Astrocyte (in vitro differentiated cells and primary cell): ENCODE data around the gene TSNAXIP1. TPM values are rescaled to one million over a fixed set of nuclear protein-coding genes. Genes with fewer than 3 reads are reported as not detected.

Source experiments
- DNase-seq: peaks from one replicate; pipeline ENCODE4 v3.0.0-alpha.2; 2010; ENCODE audit warnings: low read depth
- FAIRE-seq: peaks from 2 replicates; lab custom pipeline; 2011; peaks lifted over from hg19 to GRCh38; lab: Jason Lieb, UNC
- H2AFZ ChIP-seq: 2 replicates; pipeline ENCODE4 v1.6.0; 2012; ENCODE audit warnings: low read depth, low read length, inconsistent platforms
- H3K27ac ChIP-seq: 2 replicates; pipeline ENCODE4 v1.5.1; 2011; ENCODE audit warnings: low read depth, low read length, inconsistent platforms
- H3K27me3 ChIP-seq: 2 replicates; pipeline ENCODE4 v1.6.0; 2011; ENCODE audit warnings: low read length, inconsistent platforms; ENCODE audit not compliant: insufficient read depth
- H3K36me3 ChIP-seq: 2 replicates; pipeline ENCODE4 v1.5.1; 2011; ENCODE audit warnings: low read length, inconsistent platforms; ENCODE audit not compliant: insufficient read depth
- H3K4me1 ChIP-seq: 2 replicates; pipeline ENCODE4 v1.5.1; 2011; ENCODE audit warnings: low read length, inconsistent platforms; ENCODE audit not compliant: insufficient read depth
- H3K4me2 ChIP-seq: 2 replicates; pipeline ENCODE4 v1.6.0; 2012; ENCODE audit warnings: low read length, inconsistent platforms
- H3K4me3 ChIP-seq: 2 replicates; pipeline ENCODE4 v1.5.1; 2011; ENCODE audit warnings: low read depth, mild to moderate bottlenecking, low read length, inconsistent platforms; ENCODE audit not compliant: insufficient read depth
- H3K79me2 ChIP-seq: 2 replicates; pipeline ENCODE4 v1.6.0; 2012; ENCODE audit warnings: mild to moderate bottlenecking, low read length, inconsistent platforms; ENCODE audit not compliant: insufficient read depth
- H3K9ac ChIP-seq: 2 replicates; pipeline ENCODE4 v1.6.0; 2012; ENCODE audit warnings: mild to moderate bottlenecking, low read length, inconsistent platforms
- H3K9me3 ChIP-seq: 2 replicates; pipeline ENCODE4 v1.5.1; 2012; ENCODE audit warnings: low read depth, mild to moderate bottlenecking, low read length, inconsistent platforms; ENCODE audit not compliant: insufficient read depth
- H4K20me1 ChIP-seq: 2 replicates; pipeline ENCODE4 v1.6.0; 2012; ENCODE audit warnings: low read length, inconsistent platforms; ENCODE audit not compliant: insufficient read depth
- H3K27ac Mint-ChIP-seq: one replicate; pipeline ENCODE4 v1.8.0; 2021; ENCODE audit warnings: mild to moderate bottlenecking, mixed read lengths; ENCODE audit not compliant: unreplicated experiment
- H3K27me3 Mint-ChIP-seq: one replicate; pipeline ENCODE4 v1.8.0; 2021; ENCODE audit warnings: low read depth, mixed read lengths; ENCODE audit not compliant: unreplicated experiment
- H3K36me3 Mint-ChIP-seq: one replicate; pipeline ENCODE4 v1.8.0; 2021; ENCODE audit warnings: low read depth, mixed read lengths; ENCODE audit not compliant: unreplicated experiment
- H3K4me1 Mint-ChIP-seq: one replicate; pipeline ENCODE4 v1.8.0; 2021; ENCODE audit warnings: low read depth, mixed read lengths; ENCODE audit not compliant: unreplicated experiment
- H3K4me3 Mint-ChIP-seq: one replicate; pipeline ENCODE4 v1.8.0; 2021; ENCODE audit warnings: mild to moderate bottlenecking, moderate library complexity, mixed read lengths; ENCODE audit not compliant: unreplicated experiment
- H3K9me3 Mint-ChIP-seq: one replicate; pipeline ENCODE4 v1.8.0; 2021; ENCODE audit warnings: mild to moderate bottlenecking, mixed read lengths; ENCODE audit not compliant: unreplicated experiment
- EZH2 ChIP-seq: IDR thresholded peaks from 2 replicates; pipeline ENCODE4 v1.6.1; 2012; ENCODE audit warnings: mild to moderate bottlenecking, low read length, inconsistent platforms; ENCODE audit not compliant: insufficient read depth
- total RNA-seq: library from RNA; stranded (reverse); gene quantifications from 2 replicates; pipeline ENCODE4 v1.2.1, GENCODE V29; 2021
- TF ChIP-seq, protein P1 (sequence below): IDR thresholded peaks from 2 replicates; pipeline ENCODE4 v1.5.1; 2011; ENCODE audit warnings: low read depth, mild to moderate bottlenecking, inconsistent platforms, low read length, moderate library complexity; ENCODE audit not compliant: insufficient read depth

The TSNAXIP1 gene
- total RNA-seq, 1 donor from 2014 or later: 1.5 TPM

DNA sequence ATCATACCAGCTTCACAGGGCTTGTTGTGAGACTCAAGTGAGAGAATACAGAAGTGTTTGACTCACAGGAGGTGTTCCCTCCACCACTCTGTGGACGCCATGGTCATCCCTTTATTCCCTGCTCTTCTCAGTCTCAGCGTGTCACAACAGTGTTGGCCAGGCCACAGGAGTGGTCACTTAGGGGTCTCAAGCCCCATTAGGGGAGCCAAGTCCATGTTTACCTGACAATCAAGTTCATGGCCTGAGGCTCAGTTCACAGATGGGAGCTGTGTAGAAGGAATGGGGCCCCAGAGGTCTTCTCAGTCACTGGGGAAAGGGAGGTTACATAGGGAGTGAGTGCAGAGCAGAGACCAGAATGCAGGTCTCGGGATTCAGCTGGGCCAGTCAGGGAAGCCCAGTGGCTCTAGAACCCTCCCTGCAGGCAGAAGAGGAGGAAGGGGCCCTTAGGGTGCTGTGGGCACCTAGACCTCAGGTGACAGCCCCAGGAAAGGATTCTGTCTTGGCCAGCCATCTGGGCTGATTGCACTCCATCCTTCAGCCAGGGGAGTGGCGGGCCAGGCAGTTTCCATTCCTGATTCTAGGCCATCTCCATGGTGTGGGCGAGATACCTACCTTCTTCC, 50.3 kb downstream of the TSNAXIP1 start:
- H3K9me3 Mint-ChIP-seq: no peaks in the 10 kb centered on the region
- H3K27me3 ChIP-seq: no peaks in the 10 kb centered on the region
- H3K36me3 ChIP-seq: no peaks in the 10 kb centered on the region
- peaks cover 40% of the 10 kb centered on the region for H3K4me1 ChIP-seq
- peak overlapping the region; percentile 96 for H3K27ac Mint-ChIP-seq
- H3K4me3 Mint-ChIP-seq: no peak overlapping the region
- peaks cover 99% of the 10 kb centered on the region for H3K79me2 ChIP-seq
- FAIRE-seq (no peak), DNase-seq (no peak)
- no peaks in the 10 kb centered on the region for H3K9me3 ChIP-seq
- no peak overlapping the region for H3K4me3 ChIP-seq
- H4K20me1 ChIP-seq: peaks cover 90% of the 10 kb centered on the region
- peaks cover 38% of the 10 kb centered on the region for H3K4me1 Mint-ChIP-seq
- peaks cover 19% of the 10 kb centered on the region for H3K36me3 Mint-ChIP-seq
- peak overlapping the region; percentile 76 for H3K9ac ChIP-seq
- TF ChIP-seq, protein P1, sequence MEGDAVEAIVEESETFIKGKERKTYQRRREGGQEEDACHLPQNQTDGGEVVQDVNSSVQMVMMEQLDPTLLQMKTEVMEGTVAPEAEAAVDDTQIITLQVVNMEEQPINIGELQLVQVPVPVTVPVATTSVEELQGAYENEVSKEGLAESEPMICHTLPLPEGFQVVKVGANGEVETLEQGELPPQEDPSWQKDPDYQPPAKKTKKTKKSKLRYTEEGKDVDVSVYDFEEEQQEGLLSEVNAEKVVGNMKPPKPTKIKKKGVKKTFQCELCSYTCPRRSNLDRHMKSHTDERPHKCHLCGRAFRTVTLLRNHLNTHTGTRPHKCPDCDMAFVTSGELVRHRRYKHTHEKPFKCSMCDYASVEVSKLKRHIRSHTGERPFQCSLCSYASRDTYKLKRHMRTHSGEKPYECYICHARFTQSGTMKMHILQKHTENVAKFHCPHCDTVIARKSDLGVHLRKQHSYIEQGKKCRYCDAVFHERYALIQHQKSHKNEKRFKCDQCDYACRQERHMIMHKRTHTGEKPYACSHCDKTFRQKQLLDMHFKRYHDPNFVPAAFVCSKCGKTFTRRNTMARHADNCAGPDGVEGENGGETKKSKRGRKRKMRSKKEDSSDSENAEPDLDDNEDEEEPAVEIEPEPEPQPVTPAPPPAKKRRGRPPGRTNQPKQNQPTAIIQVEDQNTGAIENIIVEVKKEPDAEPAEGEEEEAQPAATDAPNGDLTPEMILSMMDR: no peak
- TF ChIP-seq EZH2: no peak
- H2AFZ ChIP-seq: no peak overlapping the region
- H3K27me3 Mint-ChIP-seq: no peaks in the 10 kb centered on the region
- peak overlapping the region; percentile 71 for H3K4me2 ChIP-seq
- H3K27ac ChIP-seq: peak overlapping the region; percentile 98

DNA sequence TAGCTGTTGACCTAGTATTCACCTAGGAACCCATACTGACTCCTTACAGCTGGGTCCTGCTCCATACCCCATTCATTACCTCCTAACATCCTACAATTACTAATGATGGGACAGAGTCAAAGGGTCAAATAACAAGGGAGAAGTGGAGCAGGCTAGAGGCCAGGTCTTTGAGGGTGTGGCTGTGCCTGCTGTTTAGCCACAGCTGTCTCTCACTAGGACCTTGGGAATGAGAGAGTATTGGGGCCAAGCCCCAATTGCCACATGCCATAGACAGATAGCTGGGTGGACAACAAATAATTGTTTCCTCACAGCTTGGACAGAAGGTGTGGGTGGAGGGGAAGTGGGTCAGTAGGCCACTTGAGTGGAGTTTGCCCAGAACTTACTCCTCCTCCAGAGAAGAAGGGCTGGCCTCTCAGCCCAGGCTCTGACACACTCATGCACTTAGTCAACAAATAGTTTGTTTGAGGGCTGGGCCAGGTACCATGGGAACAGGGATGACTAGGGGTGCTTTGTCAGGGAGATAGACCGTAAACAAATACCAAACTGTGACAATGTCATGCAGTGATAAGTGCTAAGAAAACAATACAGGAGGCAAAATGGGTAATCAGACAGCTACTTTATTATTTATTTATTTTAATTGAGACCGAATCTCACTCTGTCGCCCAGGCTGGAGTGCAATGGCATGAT, 51.0 kb downstream of the TSNAXIP1 start:
- DNase-seq: peak; percentile 88
- peak overlapping the region; percentile 9 for H3K4me3 Mint-ChIP-seq
- peak overlapping the region; percentile 96 for H3K27ac Mint-ChIP-seq
- no peak for TF ChIP-seq EZH2
- TF ChIP-seq, protein P1: no peak
- H3K36me3 Mint-ChIP-seq: peaks cover 19% of the 10 kb centered on the region
- peaks cover 93% of the 10 kb centered on the region for H4K20me1 ChIP-seq
- H3K9me3 Mint-ChIP-seq: no peaks in the 10 kb centered on the region
- no peaks in the 10 kb centered on the region for H3K27me3 ChIP-seq
- peak overlapping the region; percentile 83 for H3K9ac ChIP-seq
- H3K4me1 ChIP-seq: peaks cover 47% of the 10 kb centered on the region
- peak; percentile 70 for FAIRE-seq
- H3K4me2 ChIP-seq: peak overlapping the region; percentile 71
- H2AFZ ChIP-seq: no peak overlapping the region
- H3K9me3 ChIP-seq: no peaks in the 10 kb centered on the region
- H3K79me2 ChIP-seq: peaks cover 99% of the 10 kb centered on the region
- H3K4me3 ChIP-seq: no peak overlapping the region
- peaks cover 44% of the 10 kb centered on the region for H3K4me1 Mint-ChIP-seq
- H3K36me3 ChIP-seq: no peaks in the 10 kb centered on the region
- H3K27me3 Mint-ChIP-seq: no peaks in the 10 kb centered on the region
- peak overlapping the region; percentile 98 for H3K27ac ChIP-seq

- TF ChIP-seq, protein P1: no peak
- no peak for TF ChIP-seq EZH2
- H3K79me2 ChIP-seq: peaks cover 99% of the 10 kb centered on the region
- H2AFZ ChIP-seq: no peak overlapping the region
- peaks cover 94% of the 10 kb centered on the region for H4K20me1 ChIP-seq
- FAIRE-seq: no peak
- Mint-ChIP-seq H3K27ac (peak overlapping the region; percentile 96), H3K9me3 (no peaks in the 10 kb centered on the region), H3K36me3 (peaks cover 24% of the 10 kb centered on the region), H3K4me3 (no peak overlapping the region), H3K27me3 (no peaks in the 10 kb centered on the region), H3K4me1 (peaks cover 51% of the 10 kb centered on the region)
- peak overlapping the region; percentile 83 for H3K9ac ChIP-seq
- no peaks in the 10 kb centered on the region for H3K27me3 ChIP-seq
- H3K9me3 ChIP-seq: no peaks in the 10 kb centered on the region
- peaks cover 55% of the 10 kb centered on the region for H3K4me1 ChIP-seq
- H3K27ac ChIP-seq: peak overlapping the region; percentile 98
- peak overlapping the region; percentile 57 for H3K4me2 ChIP-seq
- H3K4me3 ChIP-seq: no peak overlapping the region
- no peaks in the 10 kb centered on the region for H3K36me3 ChIP-seq
- DNase-seq: no peak
Measured at GRCh38 chr16:67858500-67858899, 51.8 kb downstream of the TSNAXIP1 start.
